Fibroblast of lung (primary cell): ENCODE results near the gene KHNYN.
"Not testable (repeated sequence)": the region's sequence is repeated elsewhere in the genome, so short reads cannot be mapped to it uniquely, and the experiment has no call there.

Experiments used
- EZH2 ChIP-seq: IDR thresholded peaks from 2 replicates; pipeline ENCODE4 v1.5.1; 2012; ENCODE audit warnings: low read length, control low read depth, mild to moderate bottlenecking; ENCODE audit errors: missing control alignments
- TF ChIP-seq, protein P1 (sequence below), 2 donors: IDR thresholded peaks in 1 of 2; conservative IDR thresholded peaks in 1 of 2; 1 replicate in 1 of 2; 2 replicates in 1 of 2; pipeline ENCODE4 v1.5.1; 2011 to 2012; ENCODE audit warnings: low read length in 2 of 2, control low read depth in 1 of 2, inconsistent platforms in 1 of 2, low read depth in 1 of 2, mild to moderate bottlenecking in 1 of 2

DNA sequence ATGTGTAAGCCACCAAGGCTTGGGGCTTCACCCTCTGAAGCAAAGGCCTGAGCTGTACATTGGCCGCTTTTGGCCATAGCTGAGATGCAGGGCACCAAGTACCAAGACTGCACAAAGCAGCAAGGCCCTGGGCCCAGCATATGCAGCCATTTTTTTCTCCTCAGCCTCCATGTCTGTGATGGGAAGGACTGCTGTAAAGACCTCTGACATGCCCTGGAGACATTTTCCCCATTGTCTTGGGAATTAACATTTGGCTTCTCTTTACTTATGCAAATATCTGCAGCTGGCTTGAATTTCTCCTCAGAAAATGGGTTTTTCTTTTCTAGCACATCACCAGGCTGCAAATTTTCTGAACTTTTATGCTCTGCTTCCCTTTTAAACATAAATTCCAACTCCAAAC lies 50.2 kb downstream of the KHNYN start:
- TF ChIP-seq, protein P1, sequence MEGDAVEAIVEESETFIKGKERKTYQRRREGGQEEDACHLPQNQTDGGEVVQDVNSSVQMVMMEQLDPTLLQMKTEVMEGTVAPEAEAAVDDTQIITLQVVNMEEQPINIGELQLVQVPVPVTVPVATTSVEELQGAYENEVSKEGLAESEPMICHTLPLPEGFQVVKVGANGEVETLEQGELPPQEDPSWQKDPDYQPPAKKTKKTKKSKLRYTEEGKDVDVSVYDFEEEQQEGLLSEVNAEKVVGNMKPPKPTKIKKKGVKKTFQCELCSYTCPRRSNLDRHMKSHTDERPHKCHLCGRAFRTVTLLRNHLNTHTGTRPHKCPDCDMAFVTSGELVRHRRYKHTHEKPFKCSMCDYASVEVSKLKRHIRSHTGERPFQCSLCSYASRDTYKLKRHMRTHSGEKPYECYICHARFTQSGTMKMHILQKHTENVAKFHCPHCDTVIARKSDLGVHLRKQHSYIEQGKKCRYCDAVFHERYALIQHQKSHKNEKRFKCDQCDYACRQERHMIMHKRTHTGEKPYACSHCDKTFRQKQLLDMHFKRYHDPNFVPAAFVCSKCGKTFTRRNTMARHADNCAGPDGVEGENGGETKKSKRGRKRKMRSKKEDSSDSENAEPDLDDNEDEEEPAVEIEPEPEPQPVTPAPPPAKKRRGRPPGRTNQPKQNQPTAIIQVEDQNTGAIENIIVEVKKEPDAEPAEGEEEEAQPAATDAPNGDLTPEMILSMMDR (conservative IDR thresholded peaks at IDR 0.05 in 1 of 2, IDR thresholded peaks at IDR 0.05 in 1 of 2; ENCODE audit: low read depth in 1 of 2, low read length in 2 of 2) = not testable (repeated sequence)
- not testable (repeated sequence) for TF ChIP-seq EZH2
